H1 (cell line): Measurements from ENCODE around the gene MDK. TPM values are rescaled to one million over a fixed set of nuclear protein-coding genes. Genes with fewer than 3 reads are reported as not detected.

ENCODE experiments used
- BACH1 ChIP-seq: IDR thresholded peaks from 2 replicates; pipeline ENCODE4 v1.6.1; 2012; ENCODE audit warnings: low read length, improper control_type of control experiment
- BCL11A ChIP-seq, 2 experiments: IDR thresholded peaks; one replicate each; pipeline ENCODE4 v1.6.1; 2011; ENCODE audit warnings: low read depth in 2 of 2, low read length in 2 of 2, mild to moderate bottlenecking in 2 of 2
- CBX5 ChIP-seq: fragments of 300-800, 300-1000 bp; sonication (generic); IDR thresholded peaks from 2 replicates; pipeline ENCODE4 v1.7.1; 2016; ENCODE audit warnings: antibody characterized with exemption, low read length, low read depth
- CEBPB ChIP-seq: IDR thresholded peaks from 2 replicates; pipeline ENCODE4 v1.6.1; 2012; ENCODE audit warnings: low read depth, low read length
- CHD1 ChIP-seq: IDR thresholded peaks from 2 replicates; pipeline ENCODE4 v1.6.1; 2012; ENCODE audit warnings: low read depth, low read length, improper control_type of control experiment
- EP300 ChIP-seq, 2 experiments: IDR thresholded peaks; 1 replicate in 1 of 2; 2 replicates in 1 of 2; pipeline ENCODE4 v1.6.1; 2011 to 2012; ENCODE audit warnings: low read depth in 2 of 2, low read length in 2 of 2, mild to moderate bottlenecking in 2 of 2, borderline replicate concordance in 1 of 2, inconsistent platforms in 1 of 2, moderate library complexity in 1 of 2
- HDAC2 ChIP-seq, 2 experiments: fragments of 300-600 bp in 1 of 2; sonication (generic) in 1 of 2; IDR thresholded peaks; 2 replicates each; pipeline ENCODE4 v1.6.1; 2011 to 2012; ENCODE audit warnings: low read depth in 2 of 2, low read length in 2 of 2, mild to moderate bottlenecking in 2 of 2, moderate library complexity in 2 of 2, borderline replicate concordance in 1 of 2, inconsistent platforms in 1 of 2
- HDAC6 ChIP-seq: IDR thresholded peaks from one replicate; pipeline ENCODE4 v1.7.1; 2012; ENCODE audit warnings: low read depth, mild to moderate bottlenecking, inconsistent platforms, low read length, moderate library complexity
- JUN ChIP-seq: IDR thresholded peaks from 2 replicates; pipeline ENCODE4 v1.6.1; 2011; ENCODE audit warnings: low read depth, mild to moderate bottlenecking, improper control_type of control experiment, low read length
- KDM1A ChIP-seq: fragments of 200-600, 300-600 bp; sonication (generic); IDR thresholded peaks from 2 replicates; pipeline ENCODE4 v1.7.1; 2016; ENCODE audit warnings: mild to moderate bottlenecking, low read length, borderline replicate concordance
- KDM4A ChIP-seq: IDR thresholded peaks from one replicate; pipeline ENCODE4 v1.7.1; 2012; ENCODE audit warnings: low read depth, mild to moderate bottlenecking, moderate library complexity, low read length, inconsistent platforms; ENCODE audit not compliant: severe bottlenecking
- RAD21 ChIP-seq, 2 experiments: IDR thresholded peaks in 1 of 2; conservative IDR thresholded peaks in 1 of 2; 2 replicates each; pipeline ENCODE4 v1.6.1; 2011; ENCODE audit warnings: low read depth in 2 of 2, low read length in 2 of 2, improper control_type of control experiment in 1 of 2, inconsistent platforms in 1 of 2, mild to moderate bottlenecking in 1 of 2, moderate library complexity in 1 of 2
- RBBP5 ChIP-seq: IDR thresholded peaks from 2 replicates; pipeline ENCODE4 v1.7.1; 2012; ENCODE audit warnings: low read depth, mild to moderate bottlenecking, inconsistent platforms, low read length, moderate library complexity, borderline replicate concordance
- SAP30 ChIP-seq: fragments of 300-600 bp; sonication (generic); IDR thresholded peaks from 2 replicates; pipeline ENCODE4 v1.7.1; 2012; ENCODE audit warnings: low read length, moderate library complexity, mild to moderate bottlenecking, inconsistent platforms; ENCODE audit not compliant: insufficient read depth, insufficient replicate concordance
- SIN3A ChIP-seq, 2 experiments: IDR thresholded peaks in 1 of 2; conservative IDR thresholded peaks in 1 of 2; 2 replicates each; pipeline ENCODE4 v1.6.1; 2011 to 2012; ENCODE audit warnings: low read length in 2 of 2, improper control_type of control experiment in 1 of 2, low read depth in 1 of 2, mild to moderate bottlenecking in 1 of 2
- SP1 ChIP-seq: IDR thresholded peaks from 2 replicates; pipeline ENCODE4 v1.6.1; 2011; ENCODE audit warnings: low read depth, low read length
- SP2 ChIP-seq: IDR thresholded peaks from 2 replicates; pipeline ENCODE4 v1.6.1; 2012; ENCODE audit warnings: mild to moderate bottlenecking, low read length, inconsistent platforms
- SP4 ChIP-seq: IDR thresholded peaks from 2 replicates; pipeline ENCODE4 v1.6.1; 2012; ENCODE audit warnings: low read length, inconsistent platforms
- SRF ChIP-seq: IDR thresholded peaks from 2 replicates; pipeline ENCODE4 v1.6.1; 2011; ENCODE audit warnings: mild to moderate bottlenecking, low read depth, low read length, moderate library complexity
- TBP ChIP-seq: IDR thresholded peaks from 2 replicates; pipeline ENCODE4 v1.6.1; 2011; ENCODE audit warnings: low read depth, low read length, improper control_type of control experiment
- polyA plus RNA-seq, 7 experiments: library from polyadenylated mRNA; depleted of rRNA in 3 of 7; stranded (reverse) in 5 of 7; unstranded in 2 of 7; fragments of >200 nt in 5 of 7; fragments of 200-250 nt in 2 of 7; gene quantifications; 1 replicate in 5 of 7; 2 replicates in 1 of 7; 4 replicates in 1 of 7; pipeline versions ENCODE4 v1.2.1 to v1.2.3, GENCODE V29; 2011 to 2013; ENCODE audit warnings: missing spikeins in 2 of 7, mixed read lengths in 2 of 7
- total RNA-seq: library from RNA; stranded (reverse); fragmentation: NEBNext Ultra II Directional; extraction: Animal tissue kit (Norgen Biotek cat#: 25700); gene quantifications from 2 replicates; pipeline ENCODE4 v1.2.1, GENCODE V29; 2021
- TF ChIP-seq, protein P1 (sequence below): IDR thresholded peaks from 2 replicates; pipeline ENCODE4 v1.6.1; 2012; ENCODE audit warnings: inconsistent platforms
- TF ChIP-seq, protein P2 (sequence below): IDR thresholded peaks from 2 replicates; pipeline ENCODE4 v1.6.1; 2012; ENCODE audit warnings: inconsistent platforms

MDK gene
- total and polyA plus RNA-seq, 2 of the 8 experiments (the other 6 are each of a cell fraction or from before 2014, with no cell fraction given), result 309 to 606 TPM

DNA sequence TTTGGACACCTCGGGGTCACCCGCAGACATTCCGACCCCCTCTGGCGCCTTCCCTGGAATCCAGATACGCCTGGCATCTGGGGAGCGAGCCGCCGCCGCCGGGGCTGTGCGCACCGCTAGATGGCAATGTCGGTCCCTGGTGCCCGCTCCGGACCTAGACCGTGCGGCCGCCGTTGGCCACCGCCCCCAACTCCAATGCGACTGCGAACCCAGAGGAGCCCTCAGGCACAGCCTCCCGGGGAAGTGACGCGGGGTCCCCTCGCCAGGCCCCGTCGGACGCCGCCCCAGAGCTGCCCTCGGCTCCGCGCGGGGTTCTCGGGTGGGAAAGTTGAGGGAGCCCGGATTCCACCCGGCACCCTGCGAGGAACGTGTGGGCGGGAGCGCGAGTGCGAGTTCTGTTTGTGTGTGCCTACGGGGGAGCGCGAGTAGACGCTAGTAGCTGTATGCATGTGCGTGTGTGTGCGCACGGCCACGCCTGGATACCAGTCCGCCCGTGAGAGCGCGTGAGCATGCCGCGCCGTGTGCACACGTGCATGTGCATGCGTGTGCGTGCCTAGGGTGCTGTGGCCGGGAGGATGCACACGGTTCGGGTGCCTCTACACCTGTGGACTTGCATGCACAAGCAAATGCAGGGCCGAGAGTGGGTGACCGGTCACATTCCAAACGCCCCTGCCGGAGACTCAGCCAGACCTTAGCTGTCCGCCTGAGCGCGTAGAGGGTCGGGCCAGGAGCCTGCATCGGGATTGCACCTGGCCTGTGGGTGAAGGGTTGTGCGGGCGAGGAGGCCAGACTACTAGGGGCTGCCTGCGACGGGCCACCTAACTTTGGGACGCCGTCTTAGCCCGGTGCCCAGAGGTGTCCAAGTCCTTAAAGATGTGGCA, 8.2 kb downstream of the MDK start (continued):
- TF ChIP-seq KDM1A (no peak), SP2 (no peak), SP4 (0 out of 2 replicates have a peak, but pooled peaks have one; percentile 16), HDAC6 (no peak), BACH1 (0 out of 2 replicates have a peak, but pooled peaks have one; percentile 24), RBBP5 (peak; percentile 41; the same call in 1 of the 2 replicates), SP1 (no peak), EP300 (IDR thresholded peaks at IDR 0.05; ENCODE audit: borderline replicate concordance in 1 of 2, low read depth in 2 of 2, low read length in 2 of 2) (peak in 1 of 2 experiments; percentile 74; a peak in 1 of 3 replicates), CBX5 (no peak), CEBPB (no peak), SRF (no peak), KDM4A (no peak), RAD21 (IDR thresholded peaks at IDR 0.05 in 1 of 2, conservative IDR thresholded peaks at IDR 0.05 in 1 of 2; ENCODE audit: low read depth in 2 of 2, low read length in 2 of 2) (peak; percentile 84 to 87), HDAC2 (IDR thresholded peaks at IDR 0.05; ENCODE audit: borderline replicate concordance in 1 of 2, low read depth in 2 of 2, low read length in 2 of 2) (no peak), TBP (peak; percentile 24; the same call in 1 of the 2 replicates), JUN (no peak), BCL11A (IDR thresholded peaks at IDR 0.05; ENCODE audit: low read depth in 2 of 2, low read length in 2 of 2) (no peak), SIN3A (conservative IDR thresholded peaks at IDR 0.05 in 1 of 2, IDR thresholded peaks at IDR 0.05 in 1 of 2; ENCODE audit: low read depth in 1 of 2, low read length in 2 of 2) (peak; percentile 18 to 82; a peak in 1 of 4 replicates), CHD1 (no peak), SAP30 (no peak)
- TF ChIP-seq, protein P1, sequence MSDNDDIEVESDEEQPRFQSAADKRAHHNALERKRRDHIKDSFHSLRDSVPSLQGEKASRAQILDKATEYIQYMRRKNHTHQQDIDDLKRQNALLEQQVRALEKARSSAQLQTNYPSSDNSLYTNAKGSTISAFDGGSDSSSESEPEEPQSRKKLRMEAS, result peak; percentile 40; the same call in 1 of the 2 replicates
- TF ChIP-seq, protein P2, sequence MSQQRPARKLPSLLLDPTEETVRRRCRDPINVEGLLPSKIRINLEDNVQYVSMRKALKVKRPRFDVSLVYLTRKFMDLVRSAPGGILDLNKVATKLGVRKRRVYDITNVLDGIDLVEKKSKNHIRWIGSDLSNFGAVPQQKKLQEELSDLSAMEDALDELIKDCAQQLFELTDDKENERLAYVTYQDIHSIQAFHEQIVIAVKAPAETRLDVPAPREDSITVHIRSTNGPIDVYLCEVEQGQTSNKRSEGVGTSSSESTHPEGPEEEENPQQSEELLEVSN, result 0 out of 2 replicates have a peak, but pooled peaks have one; percentile 15
